GM10266 (cell line): ENCODE measurements around the gene FLRT1.

Source experiments
- DNase-seq: peaks from one replicate; pipeline ENCODE4 v3.0.0; 2012; ENCODE audit errors: extremely low spot score
- TF ChIP-seq, protein P1 (sequence below): IDR thresholded peaks from 2 replicates; pipeline ENCODE4 v1.5.1; 2012; ENCODE audit warnings: mild to moderate bottlenecking, low read depth; ENCODE audit not compliant: control insufficient read depth, insufficient read depth; ENCODE audit errors: missing control alignments

The FLRT1 gene

DNA sequence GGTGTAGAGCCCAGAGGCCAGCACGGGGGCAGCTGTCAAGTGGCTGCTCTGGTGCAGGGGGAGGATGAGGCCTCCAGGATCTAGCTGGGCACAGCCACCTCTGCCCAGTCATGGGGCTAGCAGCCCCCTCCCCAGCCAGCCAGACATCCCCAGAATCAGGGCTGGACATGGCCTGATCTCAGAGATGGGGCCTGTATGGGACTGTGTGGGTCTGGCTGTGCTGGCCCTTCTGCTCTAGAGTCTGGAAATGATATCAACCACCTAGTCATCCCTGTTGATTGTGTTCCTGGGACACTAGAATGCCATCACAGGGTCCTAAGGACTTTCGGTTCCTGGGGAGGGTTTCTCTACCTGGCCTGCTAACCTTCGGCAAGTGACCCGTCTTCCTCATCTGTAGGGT lies 2.8 kb downstream of the FLRT1 start:
- no peak for DNase-seq
- TF ChIP-seq, protein P1, sequence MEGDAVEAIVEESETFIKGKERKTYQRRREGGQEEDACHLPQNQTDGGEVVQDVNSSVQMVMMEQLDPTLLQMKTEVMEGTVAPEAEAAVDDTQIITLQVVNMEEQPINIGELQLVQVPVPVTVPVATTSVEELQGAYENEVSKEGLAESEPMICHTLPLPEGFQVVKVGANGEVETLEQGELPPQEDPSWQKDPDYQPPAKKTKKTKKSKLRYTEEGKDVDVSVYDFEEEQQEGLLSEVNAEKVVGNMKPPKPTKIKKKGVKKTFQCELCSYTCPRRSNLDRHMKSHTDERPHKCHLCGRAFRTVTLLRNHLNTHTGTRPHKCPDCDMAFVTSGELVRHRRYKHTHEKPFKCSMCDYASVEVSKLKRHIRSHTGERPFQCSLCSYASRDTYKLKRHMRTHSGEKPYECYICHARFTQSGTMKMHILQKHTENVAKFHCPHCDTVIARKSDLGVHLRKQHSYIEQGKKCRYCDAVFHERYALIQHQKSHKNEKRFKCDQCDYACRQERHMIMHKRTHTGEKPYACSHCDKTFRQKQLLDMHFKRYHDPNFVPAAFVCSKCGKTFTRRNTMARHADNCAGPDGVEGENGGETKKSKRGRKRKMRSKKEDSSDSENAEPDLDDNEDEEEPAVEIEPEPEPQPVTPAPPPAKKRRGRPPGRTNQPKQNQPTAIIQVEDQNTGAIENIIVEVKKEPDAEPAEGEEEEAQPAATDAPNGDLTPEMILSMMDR, result no peak

DNA sequence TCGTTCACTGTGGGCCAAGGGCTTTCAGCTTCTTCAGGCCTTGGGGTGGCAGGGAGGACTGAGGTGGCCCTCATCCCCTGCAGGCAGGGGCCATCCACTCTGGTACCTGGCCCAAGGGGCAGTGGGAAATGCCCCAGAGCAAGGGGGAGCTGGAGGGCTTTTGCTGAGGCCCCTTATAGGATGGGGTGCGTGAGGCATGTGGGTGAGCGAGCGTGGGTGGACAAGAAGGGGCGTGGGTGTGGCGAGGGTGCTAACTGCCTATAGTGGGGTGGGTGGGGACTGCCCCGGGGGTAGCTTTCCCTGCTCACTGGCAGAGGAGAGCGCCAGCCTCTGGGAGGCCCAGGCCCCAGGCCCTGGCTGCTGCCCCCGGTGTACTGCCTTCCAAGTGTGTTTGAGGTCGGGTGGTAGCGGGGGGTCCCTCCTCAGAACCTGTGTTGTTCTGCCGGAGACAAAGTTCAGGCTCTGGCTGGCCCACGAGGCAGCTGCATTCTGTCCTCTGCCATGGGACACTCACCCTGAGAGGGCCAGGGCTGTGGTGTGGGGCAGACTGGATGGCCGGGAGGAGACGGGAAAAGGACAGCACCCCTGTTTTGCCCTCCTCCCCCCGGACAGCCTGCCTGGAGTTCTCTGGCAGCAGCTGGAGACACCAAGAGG lies 3.4 kb downstream of the FLRT1 start:
- no peak for DNase-seq
- TF ChIP-seq, protein P1, result no peak

DNA sequence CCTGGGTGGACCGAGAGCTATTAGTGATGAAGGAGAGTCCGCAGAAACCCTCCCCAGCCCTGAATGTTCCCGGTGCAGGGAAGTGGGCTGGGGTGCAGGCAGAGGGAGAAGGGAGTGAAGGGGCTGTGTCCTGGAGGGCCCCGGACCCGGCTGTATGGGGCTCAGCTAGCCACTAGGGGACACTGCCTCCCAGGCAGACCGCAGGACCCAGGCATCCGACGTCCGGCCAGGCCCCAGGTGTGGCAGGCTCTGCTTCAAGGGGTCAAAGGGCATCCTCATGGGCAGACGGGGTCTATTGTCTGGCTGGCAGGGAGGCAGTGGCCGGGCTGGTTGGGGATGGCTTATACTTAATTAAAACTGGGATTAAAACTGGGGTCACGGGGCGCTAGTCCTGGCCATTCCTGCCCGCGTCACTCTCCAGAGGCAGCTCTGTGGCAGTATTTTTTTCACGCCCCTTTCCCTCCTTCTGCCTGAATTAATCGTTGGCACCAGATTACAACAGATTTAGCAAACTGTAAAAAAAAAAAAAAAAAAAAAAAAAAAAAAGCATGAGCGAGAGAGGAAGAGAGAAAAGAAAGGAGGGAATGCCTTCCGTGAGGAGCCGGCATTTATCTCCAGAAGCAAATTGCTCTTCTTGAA lies 5.1 kb downstream of the FLRT1 start:
- TF ChIP-seq, protein P1, result no peak
- DNase-seq, result no peak

DNA sequence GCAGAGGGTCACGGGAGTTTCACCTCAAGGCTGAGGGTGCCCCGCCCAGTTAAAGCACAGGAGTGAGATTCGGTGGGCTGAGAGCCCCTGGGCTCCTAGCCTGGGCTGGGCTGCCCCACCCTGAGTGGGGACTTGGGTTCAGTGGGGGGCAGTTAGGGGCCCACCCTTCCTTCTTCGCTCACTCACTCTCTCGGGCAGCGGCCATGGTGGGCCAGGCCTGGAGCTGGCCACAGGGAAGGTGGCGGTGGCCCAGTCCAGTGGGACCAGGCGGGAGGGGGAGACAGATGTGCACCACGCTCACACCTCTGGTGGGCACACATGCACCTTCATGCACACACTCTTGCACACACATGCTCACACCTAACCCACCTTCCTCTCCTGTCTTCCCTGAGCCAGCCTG lies 6.1 kb downstream of the FLRT1 start:
- no peak for DNase-seq
- TF ChIP-seq, protein P1, result no peak

DNA sequence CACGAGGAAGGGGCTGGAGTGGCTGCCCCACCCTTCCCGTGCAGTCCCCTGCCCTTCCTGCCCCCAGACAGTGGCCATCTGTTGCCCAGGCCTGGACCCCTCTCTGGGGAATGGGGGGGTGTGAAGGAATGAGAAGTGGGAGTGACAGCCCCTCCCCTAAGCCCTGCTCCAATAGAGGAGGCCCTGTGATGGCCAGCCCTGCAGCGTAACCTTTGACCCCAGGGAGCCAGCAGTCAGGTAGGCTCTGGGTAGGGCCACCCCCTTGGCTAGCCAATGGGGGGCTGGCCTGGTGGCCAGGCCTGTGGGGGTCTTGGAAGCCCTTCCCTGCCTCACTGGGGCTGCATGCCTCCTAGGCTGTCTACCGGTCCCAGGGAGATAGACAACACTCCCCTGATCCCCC lies 6.6 kb downstream of the FLRT1 start:
- TF ChIP-seq, protein P1, result no peak
- no peak for DNase-seq

DNA sequence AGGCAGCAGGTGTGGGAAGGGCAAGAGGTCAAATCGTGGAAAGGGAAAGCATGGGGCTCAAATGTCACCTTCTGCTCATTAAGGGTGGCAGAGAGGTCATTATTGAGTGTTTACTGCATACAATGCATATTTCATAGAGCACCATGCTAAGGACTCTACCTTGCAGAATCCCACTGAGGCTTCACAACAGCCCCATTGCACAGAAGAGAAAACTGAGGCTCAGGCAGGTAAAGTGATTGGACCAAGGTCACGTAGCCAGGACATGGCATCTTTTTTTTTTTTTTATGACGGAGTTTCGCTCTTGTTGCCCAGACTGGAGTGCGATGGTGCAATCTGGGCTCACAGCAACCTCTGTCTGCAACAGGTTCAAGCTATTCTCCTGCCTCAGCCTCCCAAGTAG lies 7.8 kb downstream of the FLRT1 start:
- TF ChIP-seq, protein P1, result no peak
- DNase-seq, result no peak

DNA sequence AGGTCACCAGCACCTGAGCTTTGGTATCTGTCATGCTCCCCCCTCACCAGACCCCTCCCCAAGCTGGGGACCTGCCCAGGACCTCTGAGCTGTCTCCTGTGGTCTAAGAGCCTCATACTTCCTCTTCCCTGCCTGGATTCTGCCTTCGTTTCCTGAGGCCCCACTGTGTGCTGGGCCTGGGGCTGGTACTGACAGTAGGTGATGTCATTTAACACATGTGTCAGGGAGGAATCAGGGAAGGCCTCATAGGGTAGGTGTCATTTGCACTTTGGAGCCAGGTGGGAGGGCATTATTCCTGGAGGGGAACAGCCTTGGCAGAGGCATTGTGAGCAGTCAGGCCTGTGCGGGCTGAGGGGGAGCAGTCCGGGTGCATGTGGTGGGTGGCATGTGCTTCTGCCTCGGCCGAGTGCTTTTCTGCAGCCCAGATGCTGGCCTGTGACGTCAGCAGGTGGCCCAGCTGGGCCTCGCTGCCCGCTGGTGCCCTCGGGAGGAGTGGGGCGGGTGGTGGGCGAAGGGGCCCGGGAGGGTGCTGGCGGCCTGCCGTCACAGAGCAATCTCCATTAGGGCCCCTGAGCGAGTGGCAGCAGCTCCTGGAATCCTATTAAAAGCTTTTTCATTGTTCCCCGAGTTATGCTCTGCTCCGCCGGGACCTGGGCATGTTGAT lies 9.1 kb downstream of the FLRT1 start:
- TF ChIP-seq, protein P1, result no peak
- DNase-seq, result no peak
